GM12864 (cell line): ENCODE results near the gene CRTAC1.

Experiments used
- DNase-seq: peaks from one replicate; pipeline ENCODE4 v3.0.0-alpha.2; 2011; ENCODE audit warnings: low read depth
- H3K4me3 ChIP-seq: 2 replicates; pipeline ENCODE4 v1.5.1; 2011; ENCODE audit warnings: mild to moderate bottlenecking, low read depth, low read length, control low read depth
- CTCF ChIP-seq: IDR thresholded peaks from 2 replicates; pipeline ENCODE4 v1.5.1; 2011; ENCODE audit warnings: low read depth, mild to moderate bottlenecking, moderate library complexity, low read length, control low read depth, inconsistent platforms; ENCODE audit errors: missing control alignments

The CRTAC1 gene, protein sequence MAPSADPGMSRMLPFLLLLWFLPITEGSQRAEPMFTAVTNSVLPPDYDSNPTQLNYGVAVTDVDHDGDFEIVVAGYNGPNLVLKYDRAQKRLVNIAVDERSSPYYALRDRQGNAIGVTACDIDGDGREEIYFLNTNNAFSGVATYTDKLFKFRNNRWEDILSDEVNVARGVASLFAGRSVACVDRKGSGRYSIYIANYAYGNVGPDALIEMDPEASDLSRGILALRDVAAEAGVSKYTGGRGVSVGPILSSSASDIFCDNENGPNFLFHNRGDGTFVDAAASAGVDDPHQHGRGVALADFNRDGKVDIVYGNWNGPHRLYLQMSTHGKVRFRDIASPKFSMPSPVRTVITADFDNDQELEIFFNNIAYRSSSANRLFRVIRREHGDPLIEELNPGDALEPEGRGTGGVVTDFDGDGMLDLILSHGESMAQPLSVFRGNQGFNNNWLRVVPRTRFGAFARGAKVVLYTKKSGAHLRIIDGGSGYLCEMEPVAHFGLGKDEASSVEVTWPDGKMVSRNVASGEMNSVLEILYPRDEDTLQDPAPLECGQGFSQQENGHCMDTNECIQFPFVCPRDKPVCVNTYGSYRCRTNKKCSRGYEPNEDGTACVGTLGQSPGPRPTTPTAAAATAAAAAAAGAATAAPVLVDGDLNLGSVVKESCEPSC

DNA sequence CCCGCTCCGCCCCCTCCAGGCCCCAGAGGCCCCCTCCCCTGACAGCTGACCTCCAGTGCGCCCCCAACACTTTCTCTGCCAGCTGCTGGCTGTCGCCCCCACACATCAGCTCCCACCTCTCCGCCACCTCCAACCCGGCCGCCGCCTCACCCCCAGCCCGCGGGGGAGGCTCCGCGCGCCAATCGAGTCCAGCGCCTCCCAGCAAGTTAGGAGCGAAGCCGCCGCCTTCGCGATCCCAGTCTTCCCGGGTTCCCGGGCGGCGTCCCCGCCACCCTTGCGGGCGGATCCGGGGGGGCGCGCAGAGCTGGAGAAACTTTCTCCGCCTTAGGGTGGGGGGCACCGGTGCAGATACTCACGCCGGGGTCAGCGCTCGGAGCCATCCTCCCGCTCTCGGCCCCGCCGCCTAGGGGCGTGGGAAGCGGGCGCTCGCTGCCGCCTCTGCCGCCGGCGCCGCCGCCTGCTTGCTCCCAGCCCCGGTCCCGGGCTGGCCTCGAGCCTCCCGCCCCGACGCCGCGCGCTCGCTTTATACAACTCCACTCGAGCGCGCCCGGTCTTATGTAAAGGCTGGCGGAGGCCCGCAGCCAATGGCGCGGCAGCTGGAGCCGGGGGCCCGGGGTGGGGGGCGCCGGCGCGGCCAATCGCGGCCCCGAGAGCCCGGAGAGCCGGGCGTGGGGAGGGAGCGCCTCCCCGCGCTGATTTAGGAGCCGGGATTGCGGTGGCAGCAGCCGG is at the start of gene CRTAC1:
CRTAC1 (minus strand) TSS at position 529 of the 729 bp plus-strand sequence; CDS start at position 380, 149 bp downstream.
- TF ChIP-seq CTCF, result no peak
- H3K4me3 ChIP-seq, result no peak within 1 kb of the TSS
- no peak for DNase-seq

GRCh38 chr10:98078774-98079173 is 48.4 kb upstream of the CRTAC1 start:
- no peak for TF ChIP-seq CTCF
- H3K4me3 ChIP-seq, result no peak overlapping the region
- DNase-seq, result no peak

GRCh38 chr10:98077223-98077622 is 46.8 kb upstream of the CRTAC1 start:
- no peak for DNase-seq
- TF ChIP-seq CTCF, result no peak
- H3K4me3 ChIP-seq, result no peak overlapping the region

DNA sequence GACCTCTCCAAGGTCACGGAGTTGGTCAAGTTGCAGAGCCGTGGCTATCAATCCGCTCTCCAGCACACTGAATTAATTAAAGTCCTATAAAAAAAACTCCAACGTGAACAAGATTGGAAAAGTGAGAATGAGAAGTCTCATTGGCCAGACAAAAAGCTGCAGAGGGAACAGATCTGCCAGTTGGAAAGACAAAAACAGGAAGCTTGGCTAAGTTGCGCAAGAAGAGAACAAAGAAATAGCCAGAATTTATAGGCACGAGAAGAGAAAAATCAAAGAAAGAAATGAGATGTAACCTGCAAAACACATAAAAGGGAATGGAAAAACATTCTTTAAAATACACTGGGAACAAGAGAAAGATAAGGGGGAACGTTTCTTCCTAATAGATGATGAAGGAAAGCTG is 45.7 kb upstream of the CRTAC1 start:
- no peak for TF ChIP-seq CTCF
- H3K4me3 ChIP-seq, result no peak overlapping the region
- no peak for DNase-seq

- DNase-seq, result no peak
Measured at GRCh38 chr10:98074315-98074911, 44.0 kb upstream of the CRTAC1 start.

More at GRCh38 chr10:98074315-98074911, 44.0 kb upstream of the CRTAC1 start:
- no peak overlapping the region for H3K4me3 ChIP-seq
- no peak for TF ChIP-seq CTCF
